ENCODE measurements around the gene HM13. TPM values are rescaled to one million over a fixed set of nuclear protein-coding genes. Genes with fewer than 3 reads are reported as not detected.

The HM13 gene
- total RNA-seq, result 10 to 100 TPM; 48.2 to 99.6 (median 58.1) TPM

- TF ChIP-seq CTCF (IDR thresholded peaks at IDR 0.05; ENCODE audit: low read depth), result no peak
These were observed at the start of gene HM13 for GRCh38 chr20:31514154-31515071. HM13 (plus strand) TSS chr20:31514442; CDS start chr20:31514552, 110 bp downstream.

- TF ChIP-seq CTCF (IDR thresholded peaks at IDR 0.05; ENCODE audit: low read depth), result no peak
These were observed 41.6 kb upstream of the HM13 start for GRCh38 chr20:31472395-31473330.

GRCh38 chr20:31473331-31474096, 40.7 kb upstream of the HM13 start:
- TF ChIP-seq CTCF (IDR thresholded peaks at IDR 0.05; ENCODE audit: low read depth), result no peak

- TF ChIP-seq CTCF (IDR thresholded peaks at IDR 0.05; ENCODE audit: low read depth), result no peak
These were observed 40.2 kb upstream of the HM13 start for GRCh38 chr20:31474097-31474436.

GRCh38 chr20:31474758-31475427, 39.3 kb upstream of the HM13 start, which contains the start of the genes DEFB124 and REM1:
DEFB124 (minus strand) TSS chr20:31475127; CDS start chr20:31473013, 2,114 bp downstream.
REM1 (plus strand) TSS chr20:31475288; CDS start chr20:31476446, 1,158 bp downstream.
- TF ChIP-seq CTCF (IDR thresholded peaks at IDR 0.05; ENCODE audit: low read depth), result no peak

- no peak for TF ChIP-seq CTCF (IDR thresholded peaks at IDR 0.05; ENCODE audit: low read depth)
These were observed 38.6 kb upstream of the HM13 start for GRCh38 chr20:31475472-31476293.

Measured in subcutaneous adipose tissue (tissue), 4 donors.